Stomach (tissue), 4 donors: ENCODE results near the gene HIP1.

Experiments
- POLR2A ChIP-seq, 4 donors: fragments of 450-650 bp; IDR thresholded peaks; one replicate each; pipeline ENCODE4 v1.6.1; 2016; ENCODE audit warnings: antibody characterized with exemption in 4 of 4, control low read depth in 2 of 4, mild to moderate bottlenecking in 1 of 4, moderate library complexity in 1 of 4
- POLR2AphosphoS5 ChIP-seq, 3 donors: sonication (generic); formaldehyde crosslinking; IDR thresholded peaks; one replicate each; pipeline ENCODE4 v1.6.1; 2016; ENCODE audit warnings: antibody characterized with exemption in 3 of 3
- TF ChIP-seq, protein P1 (sequence below), 7 experiments: fragments of 450-650 bp in 4 of 7; fragments of 200-600 bp in 3 of 7; sonication (generic) in 3 of 7; IDR thresholded peaks; one replicate each; pipeline ENCODE4 v1.5.1; 2016 to 2019; ENCODE audit warnings: antibody characterized with exemption in 7 of 7, control low read depth in 2 of 7, mild to moderate bottlenecking in 1 of 7

DNA sequence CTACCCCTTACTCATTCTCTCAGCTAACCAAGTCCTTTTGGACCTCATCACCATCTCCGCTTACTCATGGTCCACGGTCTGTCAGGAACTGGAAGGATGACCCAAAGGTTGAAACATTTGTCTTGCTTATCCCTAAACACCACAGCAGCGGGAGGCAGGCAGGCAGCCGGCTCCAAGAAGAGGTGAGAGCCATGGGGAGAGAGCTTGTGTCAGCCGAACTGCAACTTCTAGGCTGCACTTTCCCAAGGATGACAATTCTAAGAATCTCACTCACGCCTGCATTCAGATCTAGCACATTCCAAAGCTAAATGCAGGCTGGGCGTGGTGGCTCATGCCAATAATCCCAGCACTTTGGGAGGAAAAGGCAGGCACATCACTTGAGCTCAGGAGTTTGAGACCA, 160.7 kb downstream of the HIP1 start:
- TF ChIP-seq, protein P1, sequence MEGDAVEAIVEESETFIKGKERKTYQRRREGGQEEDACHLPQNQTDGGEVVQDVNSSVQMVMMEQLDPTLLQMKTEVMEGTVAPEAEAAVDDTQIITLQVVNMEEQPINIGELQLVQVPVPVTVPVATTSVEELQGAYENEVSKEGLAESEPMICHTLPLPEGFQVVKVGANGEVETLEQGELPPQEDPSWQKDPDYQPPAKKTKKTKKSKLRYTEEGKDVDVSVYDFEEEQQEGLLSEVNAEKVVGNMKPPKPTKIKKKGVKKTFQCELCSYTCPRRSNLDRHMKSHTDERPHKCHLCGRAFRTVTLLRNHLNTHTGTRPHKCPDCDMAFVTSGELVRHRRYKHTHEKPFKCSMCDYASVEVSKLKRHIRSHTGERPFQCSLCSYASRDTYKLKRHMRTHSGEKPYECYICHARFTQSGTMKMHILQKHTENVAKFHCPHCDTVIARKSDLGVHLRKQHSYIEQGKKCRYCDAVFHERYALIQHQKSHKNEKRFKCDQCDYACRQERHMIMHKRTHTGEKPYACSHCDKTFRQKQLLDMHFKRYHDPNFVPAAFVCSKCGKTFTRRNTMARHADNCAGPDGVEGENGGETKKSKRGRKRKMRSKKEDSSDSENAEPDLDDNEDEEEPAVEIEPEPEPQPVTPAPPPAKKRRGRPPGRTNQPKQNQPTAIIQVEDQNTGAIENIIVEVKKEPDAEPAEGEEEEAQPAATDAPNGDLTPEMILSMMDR (IDR thresholded peaks at IDR 0.05) = no peak
- no peak for TF ChIP-seq POLR2A (IDR thresholded peaks at IDR 0.05)
- TF ChIP-seq POLR2AphosphoS5 (IDR thresholded peaks at IDR 0.05) = no peak
